Measurements from ENCODE around the gene KCNIP1.

Gene KCNIP1

GRCh38 chr5:170538696-170539586 is 35.1 kb downstream of the KCNIP1 start:
- Histone ChIP-seq H3K4me1 (no peaks in the 10 kb centered on the region), H3K9me3 (no peaks in the 10 kb centered on the region), H3K4me3 (ENCODE audit: low read depth, low read length) (no peak overlapping the region), H3K27me3 (0 out of 2 replicates have a peak, but pooled peaks cover 4% of the 10 kb centered on the region), H3K36me3 (no peaks in the 10 kb centered on the region)
- no peak for DNase-seq
- no peak for TF ChIP-seq CTCF (IDR thresholded peaks at IDR 0.05; ENCODE audit: low read depth, low read length)

GRCh38 chr5:170540271-170540670 is 36.5 kb downstream of the KCNIP1 start:
- DNase-seq = no peak
- Histone ChIP-seq H3K36me3 (no peaks in the 10 kb centered on the region), H3K9me3 (no peaks in the 10 kb centered on the region), H3K4me3 (ENCODE audit: low read depth, low read length) (no peak overlapping the region), H3K27me3 (0 out of 2 replicates have a peak, but pooled peaks cover under 1% of the 10 kb centered on the region), H3K4me1 (no peaks in the 10 kb centered on the region)
- TF ChIP-seq CTCF (IDR thresholded peaks at IDR 0.05; ENCODE audit: low read depth, low read length) = no peak

GRCh38 chr5:170541146-170541769 is 37.4 kb downstream of the KCNIP1 start:
- TF ChIP-seq CTCF (IDR thresholded peaks at IDR 0.05; ENCODE audit: low read depth, low read length) = no peak
- no peak for DNase-seq
- no peaks in the 10 kb centered on the region for H3K27me3 ChIP-seq
- H3K9me3 ChIP-seq = no peaks in the 10 kb centered on the region; the same call in 1 of the 2 replicates
- H3K4me3 ChIP-seq (ENCODE audit: low read depth, low read length) = no peak overlapping the region
- no peaks in the 10 kb centered on the region for H3K36me3 ChIP-seq
- no peaks in the 10 kb centered on the region for H3K4me1 ChIP-seq

- H3K36me3 ChIP-seq = no peaks in the 10 kb centered on the region
- DNase-seq = no peak
- H3K9me3 ChIP-seq = no peaks in the 10 kb centered on the region; the same call in 1 of the 2 replicates
- H3K4me1 ChIP-seq = no peaks in the 10 kb centered on the region
- no peaks in the 10 kb centered on the region for H3K27me3 ChIP-seq
- H3K4me3 ChIP-seq (ENCODE audit: low read depth, low read length) = no peak overlapping the region
- no peak for TF ChIP-seq CTCF (IDR thresholded peaks at IDR 0.05; ENCODE audit: low read depth, low read length)
Observed at GRCh38 chr5:170542691-170543293, 39.0 kb downstream of the KCNIP1 start.

GRCh38 chr5:170545313-170545712 is 41.5 kb downstream of the KCNIP1 start:
- DNase-seq = no peak
- Histone ChIP-seq H3K27me3 (no peaks in the 10 kb centered on the region; the same call in 1 of the 2 replicates), H3K4me1 (no peaks in the 10 kb centered on the region), H3K36me3 (no peaks in the 10 kb centered on the region), H3K4me3 (ENCODE audit: low read depth, low read length) (no peak overlapping the region), H3K9me3 (no peaks in the 10 kb centered on the region; the same call in 1 of the 2 replicates)
- TF ChIP-seq CTCF (IDR thresholded peaks at IDR 0.05; ENCODE audit: low read depth, low read length) = no peak

Data from BE2C (cell line).